DMS153 treated with DMSO at 0.1 percent for 48 hours (cell line): ENCODE results near the gene TMOD4.
"Not testable (repeated sequence)": the region's sequence is repeated elsewhere in the genome, so short reads cannot be mapped to it uniquely, and the experiment has no call there.

Experiments
- DNase-seq: peaks from one replicate; lab custom pipeline; 2025; ENCODE audit not compliant: unreplicated experiment; lab: John Stamatoyannopoulos, UW

The TMOD4 gene

GRCh38 chr1:151175863-151176262, at the start of gene TMOD4:
TMOD4 (minus strand) TSS chr1:151175981; CDS start chr1:151174875, 1,106 bp downstream.
- no peak for DNase-seq

GRCh38 chr1:151222130-151222529, 46.3 kb upstream of the TMOD4 start:
- DNase-seq = no peak

GRCh38 chr1:151221616-151222015, 45.8 kb upstream of the TMOD4 start:
- DNase-seq = no peak

GRCh38 chr1:151213560-151213959, 37.8 kb upstream of the TMOD4 start:
- no peak for DNase-seq

GRCh38 chr1:151211972-151212705, 36.4 kb upstream of the TMOD4 start:
- no peak for DNase-seq

- no peak for DNase-seq
Observed at GRCh38 chr1:151210830-151211229, 35.0 kb upstream of the TMOD4 start.

- not testable (repeated sequence) for DNase-seq
Observed at GRCh38 chr1:151205381-151205965, 29.7 kb upstream of the TMOD4 start.

GRCh38 chr1:151199873-151200581, 24.2 kb upstream of the TMOD4 start:
- DNase-seq = no peak

GRCh38 chr1:151198254-151199127, 22.7 kb upstream of the TMOD4 start, which contains the start of gene PIP5K1A:
PIP5K1A (plus strand) TSS chr1:151198552; CDS start chr1:151198997, 445 bp downstream.
- DNase-seq = peak; percentile 99

- peak; percentile 53 for DNase-seq
Observed at GRCh38 chr1:151197863-151198253, 22.1 kb upstream of the TMOD4 start.

- peak; percentile 90 for DNase-seq
Observed at GRCh38 chr1:151196292-151196800, 20.6 kb upstream of the TMOD4 start.

GRCh38 chr1:151194894-151195594, 19.3 kb upstream of the TMOD4 start:
- DNase-seq = not testable (repeated sequence)

GRCh38 chr1:151193856-151194255, 18.1 kb upstream of the TMOD4 start:
- no peak for DNase-seq

- DNase-seq = no peak
Observed at GRCh38 chr1:151193304-151193703, 17.5 kb upstream of the TMOD4 start.

- no peak for DNase-seq
Observed at GRCh38 chr1:151192047-151192446, 16.3 kb upstream of the TMOD4 start.

GRCh38 chr1:151189637-151190445, 14.1 kb upstream of the TMOD4 start, which contains the start of gene VPS72:
VPS72 (minus strand) TSS chr1:151190197; CDS start chr1:151190121, 76 bp downstream.
- DNase-seq = peak; percentile 94

GRCh38 chr1:151188667-151189066, 12.9 kb upstream of the TMOD4 start:
- DNase-seq = not testable (repeated sequence)

- DNase-seq = no peak
Observed at GRCh38 chr1:151187205-151187604, 11.4 kb upstream of the TMOD4 start.

- no peak for DNase-seq
Observed at GRCh38 chr1:151184211-151184610, 8.4 kb upstream of the TMOD4 start.
